ENCODE measurements around the gene RPL22.

The RPL22 gene

GRCh38 chr1:6199298-6200187 lies at the start of gene RPL22:
Gene RPL22, minus strand, starts transcription at chr1:6199595. Its CDS starts 22 bp downstream, at chr1:6199573.
- DNase-seq (ENCODE audit: low read depth in 3 of 3, low spot score in 1 of 3): peak; percentile 89 to 91 (median 91)

GRCh38 chr1:6248161-6248776 lies 48.9 kb upstream of the RPL22 start:
- no peak for DNase-seq (ENCODE audit: low read depth in 3 of 3, low spot score in 1 of 3)

GRCh38 chr1:6247651-6248050 lies 48.3 kb upstream of the RPL22 start:
- no peak for DNase-seq (ENCODE audit: low read depth in 3 of 3, low spot score in 1 of 3)

GRCh38 chr1:6246497-6247467 lies 47.4 kb upstream of the RPL22 start:
- peak in 2 of 3 donors; percentile 60 to 79 for DNase-seq (ENCODE audit: low read depth in 3 of 3, low spot score in 1 of 3)

GRCh38 chr1:6245869-6246496 lies 46.6 kb upstream of the RPL22 start:
- peak in 1 of 3 donors; percentile 29 for DNase-seq (ENCODE audit: low read depth in 3 of 3, low spot score in 1 of 3)

- peak; percentile 38 to 75 (median 52) for DNase-seq (ENCODE audit: low read depth in 3 of 3, low spot score in 1 of 3)
These were observed 45.9 kb upstream of the RPL22 start for GRCh38 chr1:6245086-6245868.

GRCh38 chr1:6244401-6245049 lies 45.1 kb upstream of the RPL22 start:
- DNase-seq (ENCODE audit: low read depth in 3 of 3, low spot score in 1 of 3): no peak

GRCh38 chr1:6243993-6244392 lies 44.6 kb upstream of the RPL22 start, which contains the start of gene HES3:
Gene HES3, plus strand, starts transcription at chr1:6244179. Its CDS starts 187 bp downstream, at chr1:6244366.
- DNase-seq (ENCODE audit: low read depth in 3 of 3, low spot score in 1 of 3): no peak

- DNase-seq (ENCODE audit: low read depth in 3 of 3, low spot score in 1 of 3): no peak
These were observed 43.8 kb upstream of the RPL22 start for GRCh38 chr1:6243053-6243834.

- no peak for DNase-seq (ENCODE audit: low read depth in 3 of 3, low spot score in 1 of 3)
These were observed 42.7 kb upstream of the RPL22 start for GRCh38 chr1:6241887-6242740.

GRCh38 chr1:6241107-6241886 lies 41.9 kb upstream of the RPL22 start:
- DNase-seq (ENCODE audit: low read depth in 3 of 3, low spot score in 1 of 3): no peak

GRCh38 chr1:6239950-6240768 lies 40.8 kb upstream of the RPL22 start:
- DNase-seq (ENCODE audit: low read depth in 3 of 3, low spot score in 1 of 3): no peak

- no peak for DNase-seq (ENCODE audit: low read depth in 3 of 3, low spot score in 1 of 3)
These were observed 39.9 kb upstream of the RPL22 start for GRCh38 chr1:6239213-6239752.

GRCh38 chr1:6237093-6237492 lies 37.7 kb upstream of the RPL22 start:
- no peak for DNase-seq (ENCODE audit: low read depth in 3 of 3, low spot score in 1 of 3)

- DNase-seq (ENCODE audit: low read depth in 3 of 3, low spot score in 1 of 3): no peak
These were observed 35.9 kb upstream of the RPL22 start for GRCh38 chr1:6235296-6235677.
